Natural killer cell treated with Interleukin-12 subunit alpha and Interleukin-12 subunit beta and Interleukin-15 and Interleukin-18, amount 100 ng/mL, for 72 hours (primary cell): ENCODE results near the gene TCEA2. TPM values are rescaled to one million over a fixed set of nuclear protein-coding genes. Genes with fewer than 3 reads are reported as not detected.
A peak's percentile ranks its signal among the peaks of the same experiment; 100 is the strongest.

Source experiments
- ATAC-seq, 2 donors: fragments of 150-1000 bp; cut with Tn5 transposase in 1 of 2; sonication (Bioruptor Pico), chemical (Tn5 transposase) in 1 of 2; 2 replicates each; pipeline ENCODE4 v1.10.0; 2021
- DNase-seq: peaks from one replicate; pipeline ENCODE4 v3.0.0; 2022; ENCODE audit warnings: low spot score
- H3K27ac Mint-ChIP-seq, 2 donors: 1 replicate in 1 of 2; 2 replicates in 1 of 2; pipeline ENCODE4 v1.8.0; 2022; ENCODE audit warnings: mixed read lengths in 2 of 2, mild to moderate bottlenecking in 1 of 2, moderate library complexity in 1 of 2
- H3K27me3 Mint-ChIP-seq, 2 donors: 1 replicate in 1 of 2; 2 replicates in 1 of 2; pipeline ENCODE4 v1.8.0; 2022; ENCODE audit warnings: mixed read lengths in 2 of 2
- H3K36me3 Mint-ChIP-seq: one replicate; pipeline ENCODE4 v1.8.0; 2022; ENCODE audit warnings: mixed read lengths
- H3K4me1 Mint-ChIP-seq, 2 donors: 1 replicate in 1 of 2; 2 replicates in 1 of 2; pipeline ENCODE4 v1.8.0; 2022; ENCODE audit warnings: low read depth in 2 of 2, mixed read lengths in 2 of 2, mild to moderate bottlenecking in 1 of 2
- H3K4me3 Mint-ChIP-seq: one replicate; pipeline ENCODE4 v1.8.0; 2022; ENCODE audit warnings: mixed read lengths
- H3K9me3 Mint-ChIP-seq: 2 replicates; pipeline ENCODE4 v1.8.0; 2022; ENCODE audit warnings: mixed read lengths
- total RNA-seq, 2 donors: library from RNA; stranded (reverse); gene quantifications; one replicate each; pipeline ENCODE4 v1.2.3, GENCODE V29; 2022

Gene TCEA2
- 10 to 100 TPM; 23.2 to 24.1 TPM for total RNA-seq

GRCh38 chr20:64062596-64063388 lies at the start of gene TCEA2:
Gene TCEA2 (plus strand): TSS chr20:64063198. CDS start chr20:64063313, 115 bp downstream.
- Mint-ChIP-seq H3K4me1 (peaks cover 34 to 36% of the 10 kb centered on the region in 2 donors), H3K9me3 (no peaks in the 10 kb centered on the region), H3K27ac (peak within 1 kb of the TSS; percentile 65 to 82), H3K27me3 (no peaks in the 10 kb centered on the region), H3K4me3 (peak within 1 kb of the TSS; percentile 85), H3K36me3 (no peaks in the 10 kb centered on the region)
- DNase-seq (peak; percentile 96), ATAC-seq (peak; percentile 94 to 96)

DNA sequence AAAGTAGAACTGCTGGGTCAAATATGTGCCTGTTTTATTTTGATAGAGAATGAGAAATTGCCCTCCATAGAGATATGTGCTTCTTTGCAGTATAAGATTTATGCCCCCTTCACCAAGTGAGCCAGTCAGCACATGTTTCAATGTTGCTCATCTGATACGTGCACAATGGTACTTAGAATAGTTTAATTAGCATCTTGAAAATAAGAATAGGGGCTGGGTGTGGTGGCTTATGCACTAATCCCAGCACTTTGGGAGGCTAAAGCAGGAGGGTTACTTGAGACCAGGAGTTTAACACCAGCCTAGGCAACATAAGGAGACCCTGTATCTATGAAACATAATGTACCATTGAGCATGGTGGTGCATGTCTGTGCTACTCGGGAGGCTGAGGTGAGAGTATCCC lies 47.4 kb upstream of the TCEA2 start:
- Mint-ChIP-seq H3K36me3 (peaks cover 11% of the 10 kb centered on the region), H3K4me3 (no peak overlapping the region), H3K9me3 (no peaks in the 10 kb centered on the region), H3K27ac (no peak overlapping the region), H3K27me3 (no peaks in the 10 kb centered on the region), H3K4me1 (peaks cover 10 to 15% of the 10 kb centered on the region in 2 donors)
- ATAC-seq (no peak), DNase-seq (no peak)

- Mint-ChIP-seq H3K4me1 (peaks cover 0 to 4% of the 10 kb centered on the region in 2 donors), H3K27ac (no peak overlapping the region), H3K36me3 (peaks cover 6% of the 10 kb centered on the region), H3K4me3 (no peak overlapping the region), H3K27me3 (no peaks in the 10 kb centered on the region), H3K9me3 (no peaks in the 10 kb centered on the region)
- no peak for DNase-seq
- no peak for ATAC-seq
Observed at GRCh38 chr20:64021124-64021975, 41.6 kb upstream of the TCEA2 start.

DNA sequence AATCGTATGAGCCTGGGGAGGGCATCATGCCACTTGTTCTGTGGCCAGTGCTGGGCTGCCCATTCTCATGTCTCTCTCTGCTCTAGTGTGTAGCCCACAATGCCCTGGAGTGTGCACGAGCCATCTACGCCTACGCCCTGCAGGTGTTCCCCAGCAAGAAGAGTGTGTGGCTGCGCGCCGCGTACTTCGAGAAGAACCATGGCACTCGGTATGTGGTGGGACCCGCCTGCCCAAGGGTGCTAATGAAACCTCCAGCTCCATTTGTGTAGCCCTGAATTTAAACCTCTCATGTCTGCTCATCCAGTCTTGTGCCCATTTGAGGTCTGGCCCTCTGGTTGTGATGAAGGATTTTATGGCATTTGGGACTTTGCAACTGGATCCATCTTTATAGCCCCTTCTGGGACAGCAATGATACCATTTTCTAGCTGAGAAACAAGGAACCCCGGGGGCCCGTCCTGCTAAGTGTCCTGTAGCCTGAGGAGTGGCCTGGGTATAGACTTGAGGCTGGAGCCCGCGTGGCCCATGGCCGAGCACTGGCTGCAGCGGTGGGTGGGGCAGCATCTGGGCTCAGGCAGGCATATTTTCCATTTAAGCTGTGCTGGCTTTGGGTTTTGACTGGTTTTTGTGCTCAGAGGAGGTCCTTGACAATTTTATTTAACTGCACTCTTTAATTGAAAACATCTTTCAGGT lies 40.2 kb upstream of the TCEA2 start:
- peaks cover under 1% of the 10 kb centered on the region for H3K36me3 Mint-ChIP-seq
- no peaks in the 10 kb centered on the region for H3K9me3 Mint-ChIP-seq
- no peaks in the 10 kb centered on the region for H3K27me3 Mint-ChIP-seq
- ATAC-seq (no peak), DNase-seq (no peak)
- H3K4me3 Mint-ChIP-seq = no peak overlapping the region
- H3K27ac Mint-ChIP-seq = no peak overlapping the region
- H3K4me1 Mint-ChIP-seq = peaks cover 0 to 4% of the 10 kb centered on the region in 2 donors

DNA sequence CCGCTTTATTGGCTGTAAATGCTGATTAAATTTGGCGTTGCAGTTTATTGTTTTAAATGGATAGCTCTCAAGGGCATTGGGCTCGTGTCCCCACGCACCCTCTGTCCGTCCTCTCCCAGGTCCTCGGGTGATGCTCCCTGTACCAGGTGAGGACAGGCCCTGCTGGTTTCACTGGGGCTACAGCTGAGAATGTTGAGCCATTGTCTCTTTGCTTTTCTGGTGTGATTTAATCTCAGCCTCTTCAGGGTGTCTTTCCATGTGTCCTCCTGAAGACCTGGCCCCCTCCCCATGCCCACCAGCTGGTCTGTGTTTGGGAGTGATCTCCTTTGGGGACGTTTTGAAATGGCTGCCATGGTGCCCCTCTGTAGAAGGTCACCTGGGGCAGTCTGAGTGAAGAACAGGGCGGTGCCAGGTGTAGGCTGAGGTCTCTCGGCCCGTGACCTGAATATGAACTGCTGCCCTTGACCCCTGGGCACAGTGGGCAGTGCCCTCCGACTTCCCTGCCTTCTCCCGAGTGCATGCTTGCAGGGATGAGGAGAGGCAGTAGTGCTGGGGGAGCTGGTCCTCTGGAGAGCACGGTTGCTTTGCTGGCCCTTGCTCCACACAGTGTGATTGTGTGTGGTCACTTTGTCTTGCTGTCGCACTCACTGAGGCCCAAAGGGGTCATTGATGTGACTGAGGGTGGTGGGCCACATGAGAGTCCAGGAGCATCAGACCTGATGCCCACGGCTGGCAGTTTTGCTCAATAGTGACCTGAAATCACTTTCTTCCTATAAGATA lies 39.4 kb upstream of the TCEA2 start:
- Mint-ChIP-seq H3K27ac (no peak overlapping the region), H3K36me3 (no peaks in the 10 kb centered on the region), H3K4me1 (peaks cover 0 to 4% of the 10 kb centered on the region in 2 donors), H3K27me3 (no peaks in the 10 kb centered on the region), H3K4me3 (no peak overlapping the region), H3K9me3 (no peaks in the 10 kb centered on the region)
- no peak for DNase-seq
- ATAC-seq = no peak

GRCh38 chr20:64024141-64024990 lies 38.6 kb upstream of the TCEA2 start:
- no peak overlapping the region for H3K4me3 Mint-ChIP-seq
- no peak overlapping the region for H3K27ac Mint-ChIP-seq
- no peak for ATAC-seq
- DNase-seq = no peak
- H3K4me1 Mint-ChIP-seq = peaks cover 0 to 4% of the 10 kb centered on the region in 2 donors
- H3K27me3 Mint-ChIP-seq = no peaks in the 10 kb centered on the region
- H3K36me3 Mint-ChIP-seq = no peaks in the 10 kb centered on the region
- no peaks in the 10 kb centered on the region for H3K9me3 Mint-ChIP-seq

GRCh38 chr20:64025101-64025825 lies 37.7 kb upstream of the TCEA2 start:
- Mint-ChIP-seq H3K4me1 (no peaks in the 10 kb centered on the region), H3K4me3 (no peak overlapping the region), H3K36me3 (no peaks in the 10 kb centered on the region), H3K27ac (no peak overlapping the region), H3K9me3 (no peaks in the 10 kb centered on the region), H3K27me3 (no peaks in the 10 kb centered on the region)
- ATAC-seq (no peak), DNase-seq (no peak)

DNA sequence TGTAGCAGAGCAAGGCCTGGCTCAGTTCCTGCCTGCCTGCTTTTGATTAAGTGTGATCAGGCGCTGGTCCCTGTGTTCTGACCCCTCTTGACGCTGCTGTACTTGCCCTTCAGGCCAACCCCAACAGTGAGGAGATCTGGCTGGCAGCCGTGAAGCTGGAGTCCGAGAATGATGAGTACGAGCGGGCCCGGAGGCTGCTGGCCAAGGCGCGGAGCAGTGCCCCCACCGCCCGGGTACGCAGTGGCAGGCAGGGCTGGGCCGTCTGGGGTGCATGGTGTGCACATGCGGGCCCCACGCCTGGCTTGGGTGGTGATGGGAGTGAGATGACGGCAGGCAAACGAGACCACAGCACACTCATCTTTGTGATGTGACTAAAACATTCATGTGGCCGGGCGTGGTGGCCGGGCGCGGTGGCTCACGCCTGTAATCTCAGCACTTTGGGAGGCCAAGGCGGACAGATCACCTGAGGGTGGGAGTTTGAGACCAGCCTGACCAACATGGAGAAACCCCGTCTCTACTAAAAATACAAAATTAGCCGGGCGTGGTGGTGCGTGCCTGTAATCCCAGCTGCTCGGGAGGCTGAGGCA lies 37.1 kb upstream of the TCEA2 start:
- no peak for DNase-seq
- no peak overlapping the region for H3K4me3 Mint-ChIP-seq
- no peaks in the 10 kb centered on the region for H3K36me3 Mint-ChIP-seq
- no peak for ATAC-seq
- H3K27ac Mint-ChIP-seq = no peak overlapping the region
- no peaks in the 10 kb centered on the region for H3K4me1 Mint-ChIP-seq
- H3K9me3 Mint-ChIP-seq = no peaks in the 10 kb centered on the region
- H3K27me3 Mint-ChIP-seq = no peaks in the 10 kb centered on the region

DNA sequence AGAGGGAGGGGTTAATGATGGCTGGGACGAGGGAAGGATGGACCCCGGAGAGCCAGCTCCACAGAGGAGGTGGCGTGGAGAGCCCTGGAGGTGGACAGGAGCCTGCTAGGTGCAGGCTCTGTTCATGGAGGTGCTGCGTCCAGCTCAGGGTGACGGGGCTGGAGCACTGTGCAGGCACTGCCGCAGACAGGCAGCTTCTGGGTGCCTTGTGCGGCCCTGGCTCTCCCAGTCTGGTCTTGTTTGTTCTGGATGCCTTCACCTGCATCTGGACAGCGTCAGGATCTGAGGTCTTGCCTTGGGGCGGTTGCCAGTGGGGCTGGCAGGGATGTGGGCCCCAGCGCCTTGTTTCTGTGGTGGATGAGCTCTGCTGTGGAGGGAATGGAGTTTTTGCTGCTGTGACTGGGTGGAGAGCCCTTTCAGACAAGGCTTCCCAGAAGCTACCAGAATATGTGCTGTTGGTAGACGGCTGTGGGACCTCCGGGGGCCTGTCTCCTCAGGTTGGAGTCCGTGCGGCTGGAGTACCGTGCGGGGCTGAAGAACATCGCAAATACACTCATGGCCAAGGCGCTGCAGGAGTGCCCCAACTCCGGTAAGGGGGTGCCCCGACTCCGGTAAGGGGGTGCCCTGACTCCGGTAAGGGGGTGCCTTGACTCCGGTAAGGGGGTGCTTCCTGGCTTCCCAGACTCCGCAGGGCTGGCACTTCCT lies 34.9 kb upstream of the TCEA2 start:
- Mint-ChIP-seq H3K9me3 (no peaks in the 10 kb centered on the region), H3K27ac (no peak overlapping the region), H3K27me3 (no peaks in the 10 kb centered on the region), H3K4me1 (no peaks in the 10 kb centered on the region), H3K36me3 (no peaks in the 10 kb centered on the region), H3K4me3 (no peak overlapping the region)
- DNase-seq (no peak), ATAC-seq (no peak)

DNA sequence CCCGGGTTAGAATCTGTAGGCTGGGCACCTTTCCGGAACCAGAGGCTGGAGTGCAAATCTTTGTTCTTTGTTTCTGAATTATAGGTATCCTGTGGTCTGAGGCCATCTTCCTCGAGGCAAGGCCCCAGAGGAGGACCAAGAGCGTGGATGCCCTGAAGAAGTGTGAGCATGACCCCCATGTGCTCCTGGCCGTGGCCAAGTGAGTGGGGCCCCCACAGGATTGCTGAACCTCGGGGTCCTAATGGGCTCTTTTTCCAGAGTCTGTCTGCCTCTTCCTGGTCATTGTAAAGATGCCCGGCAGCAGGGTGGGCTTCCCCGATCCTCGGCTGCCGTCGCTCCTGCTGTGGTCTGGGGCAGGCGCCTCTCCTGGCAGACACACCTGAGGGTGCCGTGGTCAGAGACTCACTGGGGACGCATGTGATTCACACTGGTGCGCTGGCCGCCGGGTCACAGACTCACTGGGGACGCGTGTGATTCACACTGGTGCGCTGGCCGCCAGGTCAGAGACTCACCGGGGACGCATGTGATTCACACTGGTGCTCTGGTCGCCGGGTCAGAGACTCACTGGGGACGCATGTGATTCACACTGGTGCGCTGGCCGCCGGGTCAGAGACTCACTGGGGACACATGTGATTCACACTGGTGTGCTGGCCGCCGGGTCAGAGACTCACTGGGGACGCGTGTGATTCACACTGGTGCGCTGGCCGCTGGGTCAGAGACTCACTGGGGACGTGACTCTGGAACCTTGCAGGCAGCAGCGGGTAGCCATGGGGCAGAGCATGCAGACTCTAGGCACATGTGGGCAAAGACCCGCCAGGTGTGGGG lies 33.5 kb upstream of the TCEA2 start:
- ATAC-seq (no peak), DNase-seq (no peak)
- H3K27ac Mint-ChIP-seq = no peak overlapping the region
- H3K9me3 Mint-ChIP-seq = no peaks in the 10 kb centered on the region
- H3K36me3 Mint-ChIP-seq = no peaks in the 10 kb centered on the region
- no peaks in the 10 kb centered on the region for H3K27me3 Mint-ChIP-seq
- H3K4me1 Mint-ChIP-seq = peaks cover 0 to 5% of the 10 kb centered on the region in 2 donors
- H3K4me3 Mint-ChIP-seq = no peak overlapping the region
